ENCODE measurements around the gene PCSK6.

DNA sequence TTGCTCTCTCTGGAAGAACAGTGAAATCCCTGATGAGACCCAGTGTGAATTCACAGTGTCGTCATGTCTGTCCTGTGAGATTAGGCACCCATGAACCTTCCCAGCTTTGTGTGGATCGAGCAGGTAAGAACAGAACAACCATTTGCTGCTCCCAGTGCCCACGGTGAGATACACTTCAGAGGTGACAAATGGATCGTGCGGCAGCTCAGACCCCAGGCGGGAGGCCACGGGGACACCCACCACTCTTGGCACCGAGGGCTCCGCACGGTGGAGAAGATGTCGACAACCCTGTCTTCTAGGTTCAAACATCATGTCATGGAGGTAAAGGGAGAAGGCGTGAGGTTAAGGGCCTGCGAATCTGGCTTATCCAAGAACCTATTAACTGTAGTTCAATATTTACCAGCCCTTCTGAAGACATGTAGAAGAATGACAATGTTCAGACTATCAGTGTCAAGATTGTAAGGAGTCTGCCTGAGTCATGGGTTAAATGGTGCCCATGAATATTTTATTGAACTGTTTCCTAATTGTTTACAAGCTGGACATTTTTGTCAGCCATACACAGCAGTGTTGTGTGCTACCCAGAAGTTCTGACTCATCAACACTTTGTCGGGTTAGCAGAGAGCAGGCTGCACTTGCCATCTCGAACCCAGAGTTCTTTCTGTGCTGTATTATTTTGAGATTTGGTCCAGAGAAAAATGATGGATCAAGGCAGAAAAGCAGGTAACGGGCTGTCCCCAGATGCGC, 15.5 kb upstream of the PCSK6 start:
- TF ChIP-seq, protein P1, sequence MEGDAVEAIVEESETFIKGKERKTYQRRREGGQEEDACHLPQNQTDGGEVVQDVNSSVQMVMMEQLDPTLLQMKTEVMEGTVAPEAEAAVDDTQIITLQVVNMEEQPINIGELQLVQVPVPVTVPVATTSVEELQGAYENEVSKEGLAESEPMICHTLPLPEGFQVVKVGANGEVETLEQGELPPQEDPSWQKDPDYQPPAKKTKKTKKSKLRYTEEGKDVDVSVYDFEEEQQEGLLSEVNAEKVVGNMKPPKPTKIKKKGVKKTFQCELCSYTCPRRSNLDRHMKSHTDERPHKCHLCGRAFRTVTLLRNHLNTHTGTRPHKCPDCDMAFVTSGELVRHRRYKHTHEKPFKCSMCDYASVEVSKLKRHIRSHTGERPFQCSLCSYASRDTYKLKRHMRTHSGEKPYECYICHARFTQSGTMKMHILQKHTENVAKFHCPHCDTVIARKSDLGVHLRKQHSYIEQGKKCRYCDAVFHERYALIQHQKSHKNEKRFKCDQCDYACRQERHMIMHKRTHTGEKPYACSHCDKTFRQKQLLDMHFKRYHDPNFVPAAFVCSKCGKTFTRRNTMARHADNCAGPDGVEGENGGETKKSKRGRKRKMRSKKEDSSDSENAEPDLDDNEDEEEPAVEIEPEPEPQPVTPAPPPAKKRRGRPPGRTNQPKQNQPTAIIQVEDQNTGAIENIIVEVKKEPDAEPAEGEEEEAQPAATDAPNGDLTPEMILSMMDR (IDR thresholded peaks at IDR 0.05), result no peak
- TF ChIP-seq POLR2A (IDR thresholded peaks at IDR 0.05), result no peak

Measured in Peyer's patch (tissue), 4 donors.